ENCODE results near the gene LGALS9.
"Not testable (repeated sequence)": the region's sequence is repeated elsewhere in the genome, so short reads cannot be mapped to it uniquely, and the experiment has no call there.

Gene LGALS9

DNA sequence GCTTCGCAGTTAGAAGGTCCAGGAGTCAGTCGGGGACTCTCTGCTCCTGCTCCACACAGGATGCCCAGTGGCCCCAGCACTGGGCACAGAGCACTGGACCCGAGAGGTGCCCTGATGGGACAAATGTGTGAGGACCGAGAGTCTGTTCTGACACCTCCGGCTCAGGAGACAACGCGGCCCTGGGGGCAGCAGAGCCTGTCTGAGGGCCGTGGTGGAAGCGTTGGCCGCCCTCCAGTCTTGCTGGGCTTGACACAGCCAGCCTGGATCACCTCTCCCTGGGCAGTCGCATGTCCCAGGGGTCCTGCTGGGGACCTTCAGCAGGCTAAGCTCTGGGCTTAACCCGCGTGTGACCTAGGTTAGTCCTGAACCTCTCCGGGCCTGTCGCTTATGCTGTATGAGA lies 23.1 kb downstream of the LGALS9 start:
- DNase-seq (ENCODE audit: low read depth in 2 of 2): no peak

DNA sequence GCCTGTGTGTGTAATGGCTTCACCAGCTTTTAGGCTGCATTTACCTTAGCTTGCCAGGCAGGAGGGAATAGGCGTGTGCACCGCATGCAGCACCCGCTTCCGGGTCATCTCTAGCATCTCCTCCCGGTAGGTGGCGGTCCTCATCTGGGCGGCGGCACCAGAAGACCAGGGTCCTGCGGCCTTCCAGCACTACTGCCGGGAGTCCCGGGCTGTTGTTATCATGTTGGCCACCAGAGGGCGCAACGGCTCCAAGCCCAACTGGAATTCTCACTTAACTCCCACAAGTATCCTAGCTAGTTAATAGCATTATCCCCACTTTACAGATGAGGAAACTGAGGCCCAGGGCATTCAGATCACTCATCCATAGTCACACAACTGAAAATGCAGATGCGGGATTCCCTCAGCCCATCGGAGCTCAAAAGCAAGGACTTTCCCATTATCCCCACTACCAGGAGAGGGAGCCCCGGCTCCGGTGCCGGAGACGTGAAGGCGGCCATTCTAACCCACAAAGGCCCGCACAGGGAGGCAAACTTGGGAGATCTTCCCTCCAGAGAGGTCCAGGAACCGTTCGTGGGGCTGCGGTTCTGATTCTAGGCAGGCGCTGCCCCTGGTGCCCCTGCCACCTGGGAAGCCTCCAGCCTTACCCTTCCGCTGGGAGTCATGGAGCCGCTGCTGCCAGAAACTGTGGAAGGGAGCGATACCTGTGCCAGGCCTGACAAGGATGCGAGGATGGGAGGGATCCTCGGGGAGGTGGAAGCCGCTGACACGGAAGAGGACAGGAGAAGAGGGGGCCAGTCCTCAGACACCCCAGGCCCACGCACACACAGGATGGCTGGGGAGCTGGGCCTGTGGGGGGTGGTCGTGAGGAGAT lies 23.9 kb downstream of the LGALS9 start:
- DNase-seq (ENCODE audit: low read depth in 2 of 2): peak; percentile 62 to 64

DNA sequence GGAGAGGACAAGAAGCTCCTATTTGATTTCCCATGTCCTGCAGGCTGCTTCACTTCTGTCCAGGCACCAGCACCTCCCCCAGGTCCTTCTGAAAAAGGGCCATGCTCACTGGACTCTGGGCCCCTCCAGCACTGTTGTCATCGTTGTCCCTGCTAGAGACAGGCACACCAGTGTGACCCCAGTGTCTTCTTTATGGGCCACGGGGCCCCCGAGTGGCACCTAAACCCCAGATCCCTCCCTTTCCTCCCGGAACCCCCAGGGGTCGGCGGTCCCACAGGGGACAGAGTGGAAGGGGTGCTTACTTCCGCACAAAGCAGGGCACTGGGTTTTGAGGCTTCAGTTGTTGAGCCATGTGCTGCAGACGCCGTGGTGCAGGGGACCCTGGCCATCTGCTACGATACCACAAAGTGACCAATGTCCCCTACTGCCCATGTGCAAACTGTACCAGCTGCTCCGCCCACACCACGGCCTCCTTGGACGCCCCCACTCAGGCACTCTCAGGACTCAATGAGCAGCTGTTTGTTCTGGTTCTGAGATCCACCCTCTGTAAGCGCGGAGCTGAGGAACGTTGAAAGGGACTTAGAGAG lies 24.6 kb downstream of the LGALS9 start:
- not testable (repeated sequence) for DNase-seq (ENCODE audit: low read depth in 2 of 2)

DNA sequence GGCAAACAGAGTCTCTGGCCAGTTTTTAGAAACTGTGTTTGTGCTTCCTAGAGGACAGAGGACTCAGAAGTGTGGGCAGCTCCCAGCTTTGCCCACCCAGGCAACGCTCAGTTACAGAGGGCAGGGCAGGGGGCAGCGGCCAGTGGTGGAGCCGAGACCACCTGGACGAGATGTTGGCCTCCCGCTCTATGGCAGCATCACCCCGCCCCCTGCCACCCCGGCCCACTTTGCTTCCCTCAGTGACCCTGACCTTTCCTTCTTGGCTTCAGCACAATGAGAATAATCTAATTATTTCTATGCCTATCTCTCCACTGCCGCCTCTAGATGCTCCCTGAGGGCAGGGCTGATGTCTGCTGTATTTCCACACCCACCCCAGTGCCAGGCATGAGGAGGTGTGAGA lies 25.6 kb downstream of the LGALS9 start:
- DNase-seq (ENCODE audit: low read depth in 2 of 2): not testable (repeated sequence)

DNA sequence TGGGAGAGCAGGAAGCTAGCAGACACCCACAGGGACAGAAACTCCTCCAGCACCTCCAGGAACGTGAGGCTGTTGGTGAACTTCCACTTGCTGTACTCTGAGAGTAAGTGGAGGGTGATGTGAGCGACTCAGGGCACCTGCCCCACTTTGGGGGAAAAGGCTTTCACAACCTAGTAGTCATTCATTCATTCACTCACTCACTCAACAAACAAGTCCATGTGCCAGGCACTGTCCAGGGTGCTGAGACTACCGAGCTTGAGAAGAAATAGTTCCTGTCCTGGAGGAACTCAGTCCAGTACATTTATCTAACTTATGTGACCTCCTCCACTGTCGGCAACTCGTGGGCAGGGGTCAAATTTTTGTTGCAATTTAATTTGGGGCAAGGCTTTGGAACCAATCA lies 26.6 kb downstream of the LGALS9 start:
- no peak for DNase-seq (ENCODE audit: low read depth in 2 of 2)

DNA sequence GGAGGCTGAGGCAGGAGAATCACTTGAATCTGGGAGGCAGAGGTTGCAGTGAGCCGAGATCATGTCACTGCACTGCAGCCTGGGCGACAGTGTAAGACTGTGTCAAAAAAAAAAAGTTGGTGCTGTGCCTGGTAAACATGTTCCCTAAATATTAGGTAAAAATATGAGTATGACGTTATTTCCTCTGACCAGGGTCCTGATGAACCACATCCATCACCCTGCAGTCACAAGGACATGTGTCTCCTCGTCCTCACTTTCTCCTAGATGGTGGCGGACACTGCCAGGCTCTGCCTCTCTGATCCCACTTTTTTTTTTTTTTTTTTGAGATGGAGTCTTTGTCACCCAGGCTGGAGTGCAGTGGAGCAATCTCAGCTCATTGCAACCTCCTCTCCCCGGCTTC lies 28.7 kb downstream of the LGALS9 start:
- DNase-seq (ENCODE audit: low read depth in 2 of 2): no peak

DNA sequence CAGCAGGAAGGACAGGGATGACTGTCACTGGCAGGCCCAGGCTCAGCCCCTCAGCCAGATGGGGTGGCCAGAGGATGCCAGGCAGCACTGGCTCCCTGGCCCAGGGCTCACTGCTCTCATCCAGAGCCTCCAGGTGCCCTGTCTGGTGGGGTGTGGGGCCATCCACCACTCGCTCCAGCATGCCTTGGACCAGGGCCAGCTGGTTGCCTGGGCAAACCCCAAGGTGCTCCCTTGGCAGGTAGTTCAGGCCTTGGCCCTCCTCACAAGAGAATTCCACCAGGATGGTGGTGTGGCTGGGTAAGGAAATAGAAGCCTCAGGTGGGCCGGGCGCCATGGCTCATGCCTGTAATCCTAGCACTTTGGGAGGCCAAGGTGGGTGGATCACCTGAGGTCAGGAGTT lies 29.4 kb downstream of the LGALS9 start:
- no peak for DNase-seq (ENCODE audit: low read depth in 2 of 2)

DNA sequence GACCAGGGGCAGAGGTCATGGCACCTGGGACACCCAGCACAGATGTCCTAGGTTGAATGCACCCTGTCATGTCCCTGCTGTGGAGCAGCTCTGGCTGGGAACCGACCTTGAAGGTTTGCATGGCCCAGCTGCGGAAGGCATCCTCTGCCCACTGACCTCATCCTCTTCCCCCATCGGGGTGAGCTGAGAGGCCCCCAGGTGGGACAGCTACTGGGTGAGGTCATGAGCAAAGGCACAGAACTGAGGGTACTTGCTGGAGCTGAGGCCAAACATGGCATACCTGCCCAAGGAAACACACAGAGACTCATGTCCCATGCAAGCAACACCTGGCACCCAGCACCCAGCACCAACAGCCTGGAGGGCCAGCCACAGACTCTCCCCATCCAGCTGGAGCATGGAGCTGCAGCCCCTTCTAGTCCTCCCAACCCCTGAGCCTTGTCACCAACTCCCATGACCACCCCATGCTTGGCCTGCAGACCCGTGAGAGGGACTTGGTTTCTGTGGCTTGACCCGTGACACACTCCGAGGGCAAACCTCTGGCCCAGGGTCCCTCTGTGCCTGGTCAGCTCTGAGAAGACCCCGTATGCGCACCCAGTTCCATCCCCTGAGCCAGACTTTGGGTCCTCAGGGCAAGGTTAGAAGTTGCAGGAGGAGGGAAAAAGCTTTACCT lies 33.1 kb downstream of the LGALS9 start:
- no peak for DNase-seq (ENCODE audit: low read depth in 2 of 2)

DNA sequence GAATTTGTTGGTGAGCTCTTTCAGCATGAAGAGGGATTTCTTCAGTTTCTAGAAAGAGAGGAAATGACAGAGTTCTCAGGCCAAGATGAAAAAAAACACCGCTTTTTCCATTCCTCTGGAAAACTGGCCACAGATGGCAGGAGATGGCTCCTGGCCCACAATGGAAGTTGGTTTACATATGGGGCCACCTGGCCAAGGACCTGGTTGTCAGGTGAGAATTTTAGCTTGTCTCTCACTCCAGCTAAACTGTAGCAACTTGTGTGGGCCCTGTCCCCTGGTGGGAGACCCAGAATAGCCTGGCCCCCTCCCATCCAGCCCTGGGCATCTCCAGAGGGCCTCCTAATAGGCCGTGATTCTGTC lies 33.6 kb downstream of the LGALS9 start:
- DNase-seq (ENCODE audit: low read depth in 2 of 2): no peak

DNA sequence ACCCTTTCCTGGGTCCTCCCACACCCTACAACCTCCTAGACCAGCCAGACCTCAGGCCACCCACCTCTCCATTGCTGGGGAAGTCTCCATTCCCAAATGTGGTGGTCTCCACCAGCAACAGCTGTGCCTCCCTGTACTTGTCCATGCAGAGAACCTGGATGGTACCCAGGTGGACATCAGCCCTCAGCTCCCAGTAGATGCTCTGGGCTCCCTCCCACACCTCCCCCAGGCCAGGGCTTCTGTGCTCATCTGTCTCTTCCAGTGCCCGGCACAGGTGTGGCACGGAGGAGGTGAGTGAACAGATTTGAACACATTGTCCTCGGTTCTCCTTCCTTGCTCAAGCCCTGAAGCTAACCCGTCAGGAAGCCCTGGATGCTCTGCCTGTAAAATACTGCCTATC lies 34.6 kb downstream of the LGALS9 start:
- DNase-seq (ENCODE audit: low read depth in 2 of 2): no peak

DNA sequence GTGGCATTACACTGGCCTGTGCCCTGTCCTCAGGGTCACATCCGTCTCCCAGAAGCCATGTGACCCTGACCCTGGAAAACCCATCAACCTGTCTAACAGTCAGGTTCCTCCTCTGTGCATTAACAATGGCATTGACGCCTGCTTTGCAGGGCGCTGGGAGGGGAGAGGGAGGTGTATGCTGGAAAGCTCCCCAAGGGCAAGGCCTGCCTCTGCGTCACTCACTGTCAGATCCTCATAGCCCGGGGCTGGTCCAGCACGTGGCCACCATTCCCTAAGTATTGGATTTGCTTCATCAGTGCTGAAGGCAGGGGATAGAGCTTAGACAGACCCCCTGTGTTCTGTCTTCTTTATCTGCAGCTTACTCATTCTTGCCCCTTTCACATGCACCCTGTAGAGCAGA lies 35.3 kb downstream of the LGALS9 start:
- not testable (repeated sequence) for DNase-seq (ENCODE audit: low read depth in 2 of 2)

DNA sequence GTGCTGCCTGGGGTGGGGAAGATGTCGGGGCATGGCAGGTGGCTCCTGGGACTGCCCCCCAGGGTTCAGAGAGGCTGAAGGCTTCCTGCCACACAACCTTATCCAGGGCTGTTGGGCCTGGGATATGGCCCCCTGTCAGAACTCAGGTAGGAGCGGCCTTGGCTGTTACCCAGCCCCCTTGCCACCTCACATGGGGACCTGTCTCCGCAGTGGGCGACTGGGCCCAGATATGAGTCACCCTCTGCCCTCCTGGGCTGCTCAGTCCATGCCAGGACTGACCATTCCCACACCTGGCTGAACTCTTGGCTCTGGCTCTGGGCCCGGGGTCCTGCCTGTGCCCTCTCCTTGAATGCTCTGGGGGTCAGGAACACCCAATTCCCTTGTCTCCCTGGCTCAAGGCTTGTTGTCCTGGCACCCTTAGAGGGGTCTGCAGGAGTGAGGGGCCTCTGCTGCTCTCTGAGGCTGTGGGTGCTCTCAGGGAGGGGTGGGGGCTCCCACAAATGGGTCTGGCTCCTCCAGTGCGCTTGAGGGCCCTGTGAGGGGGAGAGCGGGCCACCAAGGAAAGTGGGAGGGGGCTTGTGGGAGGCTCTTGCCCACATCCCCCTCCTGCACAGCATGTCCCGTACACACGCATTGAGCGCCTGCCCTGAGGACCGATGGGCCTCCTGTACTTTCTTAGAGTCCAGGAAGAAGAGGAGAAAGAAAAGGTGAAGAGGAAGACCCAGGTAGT lies 36.0 kb downstream of the LGALS9 start:
- no peak for DNase-seq (ENCODE audit: low read depth in 2 of 2)

DNA sequence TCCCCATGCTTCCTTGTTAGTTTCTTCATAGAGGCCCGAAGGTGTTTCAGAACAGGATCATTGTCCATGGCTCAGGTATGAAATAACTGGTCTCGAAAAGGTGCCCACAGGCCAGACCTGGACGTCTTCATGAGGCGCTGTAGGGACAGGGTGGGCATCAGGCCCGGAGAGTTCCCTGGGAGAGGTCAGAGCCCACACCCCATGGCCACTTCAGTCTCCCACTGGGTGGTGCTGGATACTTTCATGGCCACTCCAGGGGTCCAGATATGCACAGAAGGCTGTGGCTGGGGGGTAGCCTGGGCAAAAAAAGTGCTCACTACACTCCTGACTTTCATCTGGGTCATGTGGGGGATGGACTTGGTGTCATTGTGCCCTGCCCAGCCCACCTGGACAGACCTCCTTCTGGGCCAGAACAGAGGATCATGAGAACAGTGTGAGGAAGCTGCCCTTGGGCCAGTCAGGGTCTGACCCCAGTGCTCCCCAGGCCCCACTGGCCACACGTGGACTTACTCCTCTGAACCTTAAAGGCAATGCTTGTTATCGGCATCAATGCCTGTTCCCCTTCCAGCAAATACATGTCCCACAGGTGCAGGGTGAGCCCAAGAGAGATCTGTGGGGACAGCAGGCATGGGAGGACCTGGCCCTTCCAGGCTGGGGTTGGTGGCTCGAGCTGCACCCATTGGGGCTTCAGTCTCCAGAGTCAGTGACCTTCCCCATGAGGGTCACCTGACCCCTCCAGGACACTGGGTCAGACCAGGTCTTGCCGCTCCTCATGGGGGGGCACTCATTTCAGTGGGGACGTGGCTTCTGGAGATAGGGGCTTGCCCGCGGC lies 36.9 kb downstream of the LGALS9 start:
- no peak for DNase-seq (ENCODE audit: low read depth in 2 of 2)

DNA sequence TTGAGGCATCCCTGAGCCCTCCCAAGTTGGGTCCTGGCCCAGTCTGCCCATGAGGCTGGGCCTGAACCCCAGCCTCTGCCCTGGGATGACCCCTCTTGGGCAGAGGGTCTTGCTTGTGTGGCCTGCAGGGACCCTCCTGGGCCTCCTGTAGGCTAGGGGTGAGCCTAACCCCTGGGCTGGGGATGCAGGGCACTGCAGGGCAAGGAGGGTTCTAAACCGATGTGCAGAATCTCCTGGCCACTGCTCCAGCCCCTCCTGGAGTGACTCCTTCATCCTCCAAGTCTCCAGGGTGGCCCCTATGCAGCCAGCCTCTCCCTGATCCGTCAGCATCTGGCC lies 37.5 kb downstream of the LGALS9 start:
- no peak for DNase-seq (ENCODE audit: low read depth in 2 of 2)

DNA sequence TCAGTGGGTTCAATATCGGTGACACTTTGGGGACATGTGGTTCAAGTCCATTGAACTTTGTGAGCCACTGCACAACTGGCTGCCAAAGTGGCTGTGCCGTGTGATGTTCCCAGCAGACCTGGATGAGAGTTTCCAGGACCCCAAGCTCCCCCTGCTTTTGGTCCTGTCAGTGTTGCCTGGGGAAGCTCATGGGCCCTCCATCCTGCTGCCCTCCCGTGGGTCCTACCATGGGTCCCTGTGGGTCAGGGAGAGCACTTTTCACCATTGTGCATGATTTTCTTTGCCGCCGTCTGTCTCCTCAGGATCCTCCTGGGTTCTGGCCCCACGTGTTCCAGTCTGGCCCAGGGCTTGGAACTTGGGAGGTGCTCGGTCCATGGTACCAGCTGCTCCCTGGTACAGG lies 38.1 kb downstream of the LGALS9 start:
- DNase-seq (ENCODE audit: low read depth in 2 of 2): no peak

DNA sequence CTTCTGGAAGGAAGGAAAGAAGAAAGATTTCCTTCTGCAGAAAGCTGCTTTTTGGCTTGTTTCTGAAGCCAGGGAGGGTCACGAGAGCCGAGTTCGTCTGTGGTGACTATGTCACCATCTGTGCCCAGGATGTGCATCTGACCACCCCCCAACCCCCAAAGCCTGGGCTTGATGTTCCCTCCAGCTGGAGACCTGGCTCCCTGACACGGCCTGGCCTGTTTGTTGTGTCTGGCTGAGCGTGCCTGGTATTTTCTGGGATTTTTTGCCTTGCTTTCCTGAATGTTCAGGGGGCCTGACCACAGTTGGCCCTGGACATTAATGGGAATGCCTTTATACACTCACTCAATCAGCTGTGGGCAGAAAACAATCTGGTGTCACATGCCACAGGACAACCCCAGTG lies 38.9 kb downstream of the LGALS9 start:
- DNase-seq (ENCODE audit: low read depth in 2 of 2): no peak

DNA sequence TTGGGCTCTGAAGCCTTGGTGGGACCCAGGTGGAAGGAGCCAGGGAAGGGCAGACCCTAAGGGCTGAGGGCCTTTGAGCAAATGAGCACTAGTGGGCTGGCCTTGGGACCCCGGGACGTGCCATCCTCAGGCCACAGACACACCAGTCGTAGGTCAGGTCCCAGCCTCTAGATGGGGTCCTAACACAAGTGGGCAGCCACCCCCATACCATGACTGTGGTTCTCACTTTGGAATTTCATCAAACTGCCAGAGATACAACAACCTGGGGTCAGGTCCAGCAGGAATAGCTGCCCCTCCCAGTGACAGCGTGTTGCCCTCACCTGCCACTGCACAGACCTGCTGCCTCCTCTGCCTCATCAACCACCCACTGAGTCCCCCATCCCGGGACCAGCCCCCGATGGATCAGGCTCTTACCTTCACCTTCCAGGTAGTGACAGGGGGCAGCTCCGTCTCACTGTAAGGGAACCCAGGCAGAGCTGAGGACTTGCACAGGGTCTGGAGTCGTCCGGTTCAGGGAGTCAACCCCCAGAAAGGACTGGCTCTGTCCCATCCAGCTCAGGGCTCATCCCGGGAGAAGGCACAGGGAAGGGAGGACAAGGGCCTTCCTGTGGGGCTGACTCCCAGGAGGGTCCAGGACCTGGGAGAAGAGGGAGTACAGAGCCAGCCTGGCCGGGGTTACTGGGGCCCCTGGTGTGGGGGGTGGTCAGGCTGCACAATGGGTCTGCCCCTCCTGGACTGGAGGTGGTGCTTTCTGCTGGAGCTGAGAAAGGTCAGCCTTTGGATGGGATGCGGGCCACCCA lies 40.0 kb downstream of the LGALS9 start:
- DNase-seq (ENCODE audit: low read depth in 2 of 2): no peak

DNA sequence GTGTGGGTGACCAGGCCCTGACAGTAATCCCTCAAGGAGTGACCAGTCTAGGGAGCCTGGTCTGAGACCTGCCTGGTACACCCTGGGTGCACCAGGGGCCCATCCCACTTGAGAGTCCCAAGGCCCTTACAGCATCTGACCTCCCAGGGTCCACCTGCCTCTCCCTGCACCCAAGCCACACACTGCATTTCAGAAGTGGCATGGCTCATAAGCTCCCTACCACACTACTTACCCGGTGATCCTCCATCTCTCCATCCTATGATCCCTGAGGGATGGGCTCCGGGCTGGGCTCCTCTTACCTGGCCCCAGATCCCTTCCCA lies 40.6 kb downstream of the LGALS9 start:
- no peak for DNase-seq (ENCODE audit: low read depth in 2 of 2)

DNA sequence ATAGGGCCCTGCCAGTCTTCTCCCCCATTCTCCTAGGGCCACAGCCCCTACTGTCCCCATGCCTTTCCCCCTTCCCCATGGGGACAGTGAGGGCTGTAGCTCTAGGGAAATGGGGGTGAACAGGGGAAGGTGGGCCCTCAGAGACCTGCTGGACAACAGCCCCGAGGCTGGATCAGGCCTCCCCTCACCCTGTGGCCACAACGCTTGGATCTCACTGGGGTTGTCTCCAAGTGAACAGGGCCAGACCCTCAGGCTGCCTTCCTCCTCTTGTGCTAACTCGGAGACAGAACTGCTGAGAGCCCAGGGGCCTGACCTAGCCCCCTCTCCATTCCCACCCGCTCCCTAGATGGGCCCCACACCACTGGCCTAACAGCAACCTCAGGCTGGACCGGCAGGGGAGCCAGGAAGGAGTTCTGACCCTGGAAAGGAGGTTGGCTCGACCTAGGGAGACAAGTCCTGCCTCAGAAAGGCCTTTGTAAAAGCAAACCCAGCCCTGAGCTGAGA lies 41.0 kb downstream of the LGALS9 start:
- not testable (repeated sequence) for DNase-seq (ENCODE audit: low read depth in 2 of 2)

DNA sequence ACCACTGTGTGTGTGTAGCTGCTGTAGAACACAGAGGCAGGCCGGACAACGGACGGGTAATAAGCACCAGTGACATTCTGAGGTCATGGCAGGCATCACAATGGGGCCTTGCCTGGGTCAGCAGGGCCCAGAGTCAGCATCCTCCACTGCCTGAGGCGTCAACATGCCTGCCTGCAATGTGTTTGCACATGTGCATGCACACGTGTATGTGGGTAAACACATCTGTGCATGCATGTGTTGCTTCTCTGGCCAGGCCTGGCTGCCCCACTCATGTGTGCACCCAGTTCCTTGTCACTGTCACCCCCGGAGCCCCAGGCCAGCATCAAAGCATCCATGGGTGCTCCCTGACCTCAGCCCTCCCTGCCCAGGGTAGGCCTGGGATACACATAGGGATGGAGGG lies 43.3 kb downstream of the LGALS9 start:
- DNase-seq (ENCODE audit: low read depth in 2 of 2): no peak

DNA sequence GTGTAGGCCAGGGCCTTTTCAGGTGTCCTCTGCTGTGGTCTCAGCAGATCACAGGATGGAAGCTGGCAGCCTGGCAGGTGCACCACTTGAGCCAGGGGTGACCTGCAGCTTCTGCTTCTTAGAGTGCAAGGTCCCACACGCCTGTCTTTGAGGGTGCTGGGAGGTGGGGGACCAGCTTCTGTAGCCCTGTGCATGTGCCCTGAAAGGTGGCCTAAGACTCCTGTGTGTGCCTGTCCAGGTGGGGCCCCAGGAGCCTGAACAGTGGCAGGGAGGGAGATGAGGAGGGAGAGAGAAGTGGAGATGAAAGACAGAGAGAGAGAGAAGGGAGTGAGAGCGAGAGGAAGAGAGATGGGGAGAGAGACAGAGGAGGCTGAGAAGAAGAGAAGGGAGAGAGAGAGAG lies 46.2 kb downstream of the LGALS9 start:
- DNase-seq (ENCODE audit: low read depth in 2 of 2): no peak

Measured in stimulated activated CD4-positive, alpha-beta T cell treated with anti-CD3 and anti-CD28 coated beads, Interleukin-15, amount 100 ng/mL, for 48 hours (primary cell).